ENCODE data around the gene CAMTA1. TPM values are rescaled to one million over a fixed set of nuclear protein-coding genes. Genes with fewer than 3 reads are reported as not detected.

The CAMTA1 gene
- polyA plus RNA-seq, 3 donors from 2014 or later: 52.7 to 89.0 (median 71.0) TPM

DNA sequence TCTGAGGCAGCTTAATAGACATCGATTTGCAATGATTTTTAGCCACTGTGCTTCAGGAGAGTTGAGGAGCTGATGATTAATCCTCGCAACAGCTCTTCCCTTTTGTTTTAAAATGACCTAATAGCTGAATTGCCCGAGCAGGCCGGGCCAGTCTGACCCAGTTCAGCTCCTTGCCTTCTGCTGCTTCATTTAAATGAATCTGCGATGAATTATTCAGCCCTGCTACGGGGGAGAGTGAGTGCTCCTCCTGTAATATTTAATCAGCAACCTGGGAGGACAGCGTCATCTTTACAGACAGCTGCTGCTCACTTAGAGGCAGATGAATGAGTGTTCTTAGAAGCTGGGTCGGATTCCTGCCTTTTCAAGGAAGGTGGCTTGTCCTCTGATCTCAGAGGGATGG, 325.1 kb downstream of the CAMTA1 start:
- Mint-ChIP-seq H3K4me1 (no peaks in the 10 kb centered on the region), H3K27me3 (ENCODE audit: low read depth in 3 of 3) (peaks cover 0 to 1% (median 0%) of the 10 kb centered on the region in 3 donors), H3K27ac (no peak overlapping the region), H3K4me3 (no peak overlapping the region), H3K9me3 (peaks cover 0 to 4% (median 0%) of the 10 kb centered on the region in 6 donors), H3K36me3 (no peaks in the 10 kb centered on the region)
- DNase-seq: no peak

DNA sequence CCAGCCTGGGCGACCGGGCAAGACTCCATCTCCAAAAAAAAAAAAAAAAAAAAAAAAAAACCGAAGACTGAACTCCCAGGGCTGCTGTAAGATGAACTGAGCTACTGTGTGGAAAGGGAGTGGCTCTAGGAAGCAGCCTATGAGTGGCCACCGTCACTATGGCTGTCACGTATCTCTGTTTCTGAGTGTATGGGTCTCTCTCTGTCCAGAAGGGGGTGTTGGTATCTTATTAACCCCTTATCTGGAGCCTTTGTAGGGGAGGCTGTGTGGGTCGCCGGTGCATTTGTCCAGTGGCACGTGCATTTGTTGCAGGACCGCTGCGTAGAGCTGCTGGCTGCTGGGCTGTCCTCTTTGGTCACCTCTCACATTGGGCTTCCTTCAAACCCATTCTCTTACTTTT, 326.6 kb downstream of the CAMTA1 start:
- Mint-ChIP-seq H3K4me1 (no peaks in the 10 kb centered on the region), H3K27ac (no peak overlapping the region), H3K9me3 (peaks cover 0 to 8% (median under 1%) of the 10 kb centered on the region in 6 donors), H3K27me3 (ENCODE audit: low read depth in 3 of 3) (peaks cover 0 to 2% (median 1%) of the 10 kb centered on the region in 3 donors), H3K36me3 (peaks cover 0 to 5% (median 0%) of the 10 kb centered on the region in 3 donors), H3K4me3 (no peak overlapping the region)
- DNase-seq: no peak

DNA sequence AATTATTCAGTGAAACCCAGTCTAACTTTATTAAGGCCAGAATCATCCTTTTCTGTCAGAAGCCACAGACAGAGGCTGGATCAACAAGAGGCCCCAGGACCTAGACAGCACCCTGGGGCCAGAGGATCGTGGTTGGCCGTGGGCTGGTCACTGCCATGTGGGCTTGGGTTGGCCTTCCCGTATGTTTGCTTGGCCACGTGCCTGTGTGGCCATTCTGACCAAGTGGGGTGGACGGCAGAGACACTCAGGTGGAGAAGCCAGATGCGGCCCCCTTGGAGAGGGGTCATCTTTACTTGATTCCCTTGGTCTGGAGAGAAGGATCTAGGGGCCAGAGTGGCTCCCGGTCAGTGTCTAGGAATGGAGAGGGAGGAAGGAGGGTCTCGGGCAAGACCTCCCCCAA, 327.9 kb downstream of the CAMTA1 start:
- peaks cover 0 to 2% (median 1%) of the 10 kb centered on the region in 3 donors for H3K27me3 Mint-ChIP-seq (ENCODE audit: low read depth in 3 of 3)
- H3K9me3 Mint-ChIP-seq: peaks cover 0 to 8% (median under 1%) of the 10 kb centered on the region in 6 donors
- H3K27ac Mint-ChIP-seq: no peak overlapping the region
- H3K4me1 Mint-ChIP-seq: no peaks in the 10 kb centered on the region
- H3K36me3 Mint-ChIP-seq: peaks cover 0 to 5% (median 0%) of the 10 kb centered on the region in 3 donors
- DNase-seq: no peak
- no peak overlapping the region for H3K4me3 Mint-ChIP-seq

DNA sequence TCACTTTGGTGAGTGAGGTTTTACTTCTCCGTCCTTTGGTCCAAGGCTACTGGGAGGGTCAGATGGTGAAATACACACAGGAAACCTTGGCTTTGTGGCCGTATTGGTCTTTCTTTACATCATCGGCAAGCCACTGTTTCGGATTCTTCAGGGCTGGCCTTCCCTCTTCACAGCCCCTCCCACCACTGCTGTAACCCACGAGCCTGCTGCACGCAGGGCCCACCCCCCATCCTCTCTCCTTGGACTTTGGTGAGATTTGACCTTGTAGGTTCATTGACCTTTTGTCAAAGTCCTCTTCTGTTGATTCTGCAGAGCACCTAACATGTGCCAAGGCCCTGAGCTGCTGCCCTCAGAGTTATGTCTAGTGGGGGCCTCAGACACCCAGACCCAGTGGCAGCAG, 328.6 kb downstream of the CAMTA1 start:
- H3K9me3 Mint-ChIP-seq: peaks cover 0 to 8% (median under 1%) of the 10 kb centered on the region in 6 donors
- H3K27ac Mint-ChIP-seq: no peak overlapping the region
- no peaks in the 10 kb centered on the region for H3K4me1 Mint-ChIP-seq
- no peak overlapping the region for H3K4me3 Mint-ChIP-seq
- no peak for DNase-seq
- H3K27me3 Mint-ChIP-seq (ENCODE audit: low read depth in 3 of 3): peaks cover 0 to 2% (median 1%) of the 10 kb centered on the region in 3 donors
- H3K36me3 Mint-ChIP-seq: peaks cover 0 to 5% (median 0%) of the 10 kb centered on the region in 3 donors

DNA sequence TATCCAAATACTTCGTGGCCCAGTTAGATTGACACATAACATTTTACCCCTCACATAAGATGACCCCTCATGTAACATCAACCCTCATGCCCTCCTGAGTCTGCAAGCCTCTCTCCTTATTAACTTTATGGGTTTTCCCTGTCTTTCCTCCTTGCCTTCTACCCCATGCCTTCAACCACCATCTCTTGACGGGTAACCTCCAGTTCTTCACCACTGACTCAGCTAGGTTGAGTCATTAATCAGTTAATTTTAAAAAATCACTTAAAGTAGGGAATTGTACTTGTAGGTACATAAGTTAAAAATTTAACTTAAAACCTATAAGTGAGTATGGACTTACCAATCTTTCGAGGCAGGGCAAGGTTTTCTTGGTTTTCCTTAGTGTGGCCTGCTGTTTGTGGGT, 330.7 kb downstream of the CAMTA1 start:
- peaks cover 0 to 8% (median under 1%) of the 10 kb centered on the region in 6 donors for H3K9me3 Mint-ChIP-seq
- H3K36me3 Mint-ChIP-seq: peaks cover 0 to 5% (median 0%) of the 10 kb centered on the region in 3 donors
- H3K4me3 Mint-ChIP-seq: no peak overlapping the region
- H3K27ac Mint-ChIP-seq: no peak overlapping the region
- DNase-seq: no peak
- H3K27me3 Mint-ChIP-seq (ENCODE audit: low read depth in 3 of 3): peaks cover 0 to 2% (median 1%) of the 10 kb centered on the region in 3 donors
- H3K4me1 Mint-ChIP-seq: no peaks in the 10 kb centered on the region

DNA sequence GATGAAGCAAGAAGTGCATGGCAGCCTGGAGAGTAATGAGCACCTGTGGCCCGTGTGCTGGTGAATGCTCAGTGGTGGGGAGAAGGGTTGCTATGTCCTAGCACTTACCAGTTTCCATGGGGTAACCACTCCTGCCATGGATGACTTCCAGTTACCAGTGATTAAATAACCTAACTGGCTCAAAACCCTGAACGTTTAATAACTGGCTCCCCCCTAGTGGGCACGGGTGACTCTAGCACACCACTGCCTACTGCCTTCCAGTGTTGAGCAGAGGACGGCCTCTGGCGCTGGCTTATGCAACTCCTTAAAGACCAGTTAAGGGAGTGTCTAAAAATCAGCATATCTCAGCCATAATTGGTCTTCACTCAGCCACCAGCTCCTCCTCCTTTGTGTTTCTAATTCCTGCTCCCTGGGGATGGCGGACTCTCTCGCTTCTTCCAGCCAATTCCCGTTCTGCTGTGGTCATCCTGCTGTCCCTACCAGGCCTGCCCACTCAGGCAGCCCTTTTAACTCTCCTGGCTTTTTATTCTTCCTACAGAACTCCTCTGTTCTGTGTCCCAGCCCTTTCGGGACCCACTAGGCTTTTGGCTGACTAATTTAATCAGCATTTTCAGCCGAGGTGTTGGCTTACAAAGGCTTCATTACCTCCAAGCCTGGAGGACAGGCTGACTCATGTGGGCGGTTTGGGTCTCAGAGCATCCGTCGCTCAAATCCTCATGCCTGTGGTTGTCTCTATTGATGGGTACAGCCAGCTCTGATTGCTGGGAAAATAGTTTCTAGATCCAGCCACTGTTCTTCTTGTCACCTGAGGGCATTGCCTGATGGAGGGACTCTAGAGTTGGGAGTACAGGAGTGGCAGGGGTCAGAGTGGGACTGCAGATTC, 332.4 kb downstream of the CAMTA1 start:
- Mint-ChIP-seq H3K27ac (no peak overlapping the region), H3K36me3 (peaks cover 0 to 5% (median 0%) of the 10 kb centered on the region in 3 donors), H3K4me1 (no peaks in the 10 kb centered on the region), H3K27me3 (ENCODE audit: low read depth in 3 of 3) (peaks cover 0 to 4% (median 1%) of the 10 kb centered on the region in 3 donors), H3K4me3 (no peak overlapping the region), H3K9me3 (peaks cover 0 to 8% (median under 1%) of the 10 kb centered on the region in 6 donors)
- DNase-seq: no peak

DNA sequence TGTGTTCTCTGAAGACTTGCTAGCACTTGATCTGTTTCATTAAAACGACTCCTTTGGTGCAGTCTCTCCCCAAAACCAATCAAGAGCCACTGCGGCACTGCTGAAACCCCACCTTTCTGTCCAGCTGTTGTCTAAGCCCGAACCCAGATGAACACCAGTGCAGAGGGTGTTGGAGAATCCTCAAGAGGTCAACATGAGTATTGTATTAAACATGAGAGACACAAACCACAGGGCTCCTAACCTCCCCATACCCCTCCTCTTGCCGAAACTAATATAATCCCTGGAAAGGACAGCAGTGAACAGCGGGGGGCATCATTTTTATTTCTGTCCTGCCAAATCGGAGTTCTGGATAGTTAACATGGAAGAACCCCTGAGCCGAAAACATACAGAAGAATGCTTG, 333.9 kb downstream of the CAMTA1 start:
- no peak overlapping the region for H3K27ac Mint-ChIP-seq
- H3K27me3 Mint-ChIP-seq (ENCODE audit: low read depth in 3 of 3): peaks cover 0 to 4% (median 1%) of the 10 kb centered on the region in 3 donors
- H3K4me1 Mint-ChIP-seq: no peaks in the 10 kb centered on the region
- H3K4me3 Mint-ChIP-seq: no peak overlapping the region
- no peak for DNase-seq
- peaks cover 0 to 5% (median 0%) of the 10 kb centered on the region in 3 donors for H3K36me3 Mint-ChIP-seq
- H3K9me3 Mint-ChIP-seq: peaks cover 0 to 8% (median 0%) of the 10 kb centered on the region in 6 donors

DNA sequence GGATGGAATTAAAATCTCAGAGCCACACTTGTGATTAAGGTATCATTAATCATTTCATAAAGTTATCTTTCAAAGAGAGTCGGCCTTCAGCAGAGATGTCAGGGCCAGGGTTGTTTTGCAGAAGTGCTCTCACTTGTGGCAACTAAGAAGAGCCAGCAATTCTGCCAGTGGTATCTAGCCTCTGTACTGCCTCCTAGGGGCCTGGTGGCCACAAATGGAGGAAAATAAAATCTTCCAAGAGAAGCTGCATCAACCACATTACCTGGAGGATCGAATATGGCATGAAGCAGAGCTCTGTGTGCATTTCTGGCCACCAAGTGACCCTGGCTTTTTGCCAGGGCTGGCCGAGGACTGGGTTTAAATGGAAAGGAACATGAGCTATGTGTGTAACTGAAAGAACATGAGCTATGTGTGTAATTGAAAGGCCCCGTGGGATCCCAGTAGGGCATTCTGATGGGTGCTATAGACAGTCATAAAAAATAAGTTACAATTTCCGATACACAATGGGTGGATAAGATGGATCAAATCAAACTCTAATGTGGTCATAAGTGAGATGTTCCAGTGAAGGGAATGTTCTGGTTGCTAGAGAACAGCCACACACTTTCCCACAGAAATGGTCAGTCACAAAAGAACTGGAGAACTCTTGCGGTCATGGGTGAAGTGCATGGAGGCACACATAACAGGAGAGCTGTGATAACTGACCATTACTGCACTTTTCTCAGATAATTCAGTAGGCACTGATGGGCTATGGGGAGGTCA, 335.8 kb downstream of the CAMTA1 start:
- Mint-ChIP-seq H3K4me3 (no peak overlapping the region), H3K4me1 (no peaks in the 10 kb centered on the region), H3K27me3 (ENCODE audit: low read depth in 3 of 3) (peaks cover 0 to 2% (median 1%) of the 10 kb centered on the region in 3 donors), H3K27ac (no peak overlapping the region), H3K36me3 (peaks cover 0 to 2% (median 0%) of the 10 kb centered on the region in 3 donors), H3K9me3 (peaks cover 0 to 4% (median 0%) of the 10 kb centered on the region in 6 donors)
- no peak for DNase-seq

DNA sequence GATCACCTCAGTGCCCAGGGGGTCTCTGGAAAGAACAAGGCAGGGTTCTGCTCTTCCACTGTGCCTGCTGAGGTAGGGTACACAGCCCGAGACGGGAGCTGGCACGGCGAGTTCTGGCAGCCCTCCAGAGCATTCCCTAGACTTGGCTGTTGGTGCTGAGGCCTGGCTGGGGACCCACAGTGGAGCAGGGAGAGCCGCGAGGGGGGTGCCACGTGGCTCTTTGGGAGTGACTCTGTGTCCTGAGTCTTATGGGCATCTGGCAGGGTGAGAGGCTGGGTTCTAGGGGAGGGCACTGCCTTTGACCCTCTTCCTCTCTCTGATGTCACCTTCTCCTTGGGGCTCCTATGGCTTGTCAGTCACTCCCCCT, 336.4 kb downstream of the CAMTA1 start:
- Mint-ChIP-seq H3K4me1 (no peaks in the 10 kb centered on the region), H3K4me3 (no peak overlapping the region), H3K9me3 (no peaks in the 10 kb centered on the region), H3K36me3 (no peaks in the 10 kb centered on the region), H3K27ac (no peak overlapping the region), H3K27me3 (ENCODE audit: low read depth in 3 of 3) (peaks cover 0 to 2% (median 1%) of the 10 kb centered on the region in 3 donors)
- no peak for DNase-seq

DNA sequence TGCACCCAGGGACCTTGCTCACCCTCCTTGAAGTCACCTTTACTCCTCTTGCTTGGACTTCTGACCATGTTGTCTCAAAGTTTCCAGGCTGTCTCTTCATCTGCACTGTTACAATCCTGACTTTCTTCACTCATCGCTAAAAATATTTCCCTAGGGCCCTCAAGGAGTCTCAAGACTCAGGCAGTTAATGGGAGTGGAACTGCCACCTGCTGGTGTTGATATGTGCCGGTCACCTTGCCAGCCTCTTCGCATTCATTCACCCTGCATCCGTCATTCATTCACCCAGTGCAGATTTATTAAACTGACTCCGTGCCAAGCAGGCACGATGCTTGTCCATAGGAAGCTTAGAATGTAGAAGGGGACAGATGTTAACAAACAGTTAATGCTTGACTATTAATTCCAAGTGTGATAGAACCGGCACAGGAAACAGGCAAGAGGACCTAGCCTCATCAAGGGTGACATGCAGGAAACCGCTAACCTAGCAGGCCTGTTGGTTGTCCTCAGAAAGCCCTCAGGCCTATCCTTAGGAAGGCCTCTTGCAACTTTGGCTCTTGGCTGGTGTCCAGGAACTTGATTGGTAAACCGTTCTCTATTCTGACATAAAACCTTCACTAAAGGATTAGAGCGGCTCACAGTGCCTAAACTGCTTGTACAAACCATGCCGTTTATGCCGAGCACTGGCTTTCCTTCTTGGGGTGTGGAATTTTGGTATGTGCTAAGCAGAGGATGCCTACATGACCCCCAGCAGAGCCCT, 342.2 kb downstream of the CAMTA1 start:
- Mint-ChIP-seq H3K27me3 (ENCODE audit: low read depth in 3 of 3) (peaks cover 0 to 9% (median 8%) of the 10 kb centered on the region in 3 donors), H3K36me3 (no peaks in the 10 kb centered on the region), H3K27ac (no peak overlapping the region), H3K9me3 (peaks cover 0 to 2% (median 0%) of the 10 kb centered on the region in 6 donors), H3K4me3 (no peak overlapping the region), H3K4me1 (peaks cover 0 to 5% of the 10 kb centered on the region in 2 donors)
- no peak for DNase-seq

DNA sequence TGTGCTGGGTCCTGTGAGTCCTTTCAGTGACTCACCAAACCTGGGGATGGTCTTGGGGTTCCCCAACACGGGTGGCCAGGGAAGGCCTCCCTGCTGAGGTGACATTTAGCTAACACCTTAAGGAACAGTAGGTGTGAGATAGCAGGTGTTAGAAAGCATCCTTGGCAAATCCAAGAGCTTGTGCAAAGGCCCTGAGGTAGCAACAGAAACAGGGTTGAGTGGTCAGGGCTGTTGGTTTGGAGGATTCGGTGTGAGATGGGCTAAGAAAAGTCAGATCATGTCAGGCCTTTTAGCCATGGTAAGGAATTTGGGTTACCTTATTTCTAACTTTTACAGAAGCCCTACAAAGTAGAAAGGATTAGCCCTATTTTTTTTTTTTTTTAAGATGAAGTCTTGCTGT, 343.0 kb downstream of the CAMTA1 start:
- Mint-ChIP-seq H3K4me3 (no peak overlapping the region), H3K27me3 (ENCODE audit: low read depth in 3 of 3) (peaks cover 0 to 9% (median 8%) of the 10 kb centered on the region in 3 donors), H3K36me3 (no peaks in the 10 kb centered on the region), H3K27ac (no peak overlapping the region), H3K4me1 (peaks cover 0 to 5% of the 10 kb centered on the region in 2 donors), H3K9me3 (peaks cover 0 to 2% (median 0%) of the 10 kb centered on the region in 6 donors)
- DNase-seq: no peak

DNA sequence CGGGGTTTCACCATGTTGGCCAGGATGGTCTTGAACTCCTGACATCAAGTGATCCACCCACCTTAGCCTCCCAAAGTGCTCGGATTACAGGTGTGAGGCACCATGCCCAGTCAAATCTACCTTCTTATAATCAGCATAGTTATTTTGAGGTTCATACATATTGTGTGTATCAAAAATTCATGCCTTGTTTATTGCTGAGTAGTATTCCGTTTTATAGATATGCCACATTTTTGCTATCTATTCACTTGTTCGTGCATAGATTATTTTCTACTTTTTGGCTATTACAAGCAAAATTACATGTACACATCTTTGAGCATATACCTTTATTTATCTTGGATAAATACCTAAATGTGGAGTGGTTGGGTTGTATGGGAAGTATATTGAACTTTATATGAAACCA, 344.9 kb downstream of the CAMTA1 start:
- Mint-ChIP-seq H3K4me1 (peaks cover 0 to 5% of the 10 kb centered on the region in 2 donors), H3K9me3 (peaks cover 0 to 2% (median 0%) of the 10 kb centered on the region in 6 donors), H3K27ac (no peak overlapping the region), H3K4me3 (no peak overlapping the region), H3K36me3 (no peaks in the 10 kb centered on the region), H3K27me3 (ENCODE audit: low read depth in 3 of 3) (peaks cover 0 to 9% (median 8%) of the 10 kb centered on the region in 3 donors)
- DNase-seq: no peak

DNA sequence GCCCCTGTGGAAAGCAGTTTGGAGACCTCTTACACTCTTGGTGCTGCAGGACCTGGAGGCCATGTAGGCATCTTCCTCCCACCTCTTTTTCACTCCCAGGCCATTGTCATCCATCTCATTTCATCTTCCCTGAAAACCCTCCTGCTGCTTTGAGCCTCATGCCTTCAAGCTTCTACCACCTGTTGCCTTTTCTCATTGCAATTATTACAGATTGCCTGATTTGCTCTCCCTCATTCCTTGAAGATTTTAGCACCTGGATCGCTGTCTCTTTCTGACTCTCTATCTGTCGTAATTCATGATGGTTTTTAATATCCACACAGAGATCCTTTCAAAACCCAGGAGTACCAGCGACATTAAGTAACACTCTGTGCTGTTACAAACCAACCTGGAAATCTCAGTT, 350.2 kb downstream of the CAMTA1 start:
- H3K9me3 Mint-ChIP-seq: no peaks in the 10 kb centered on the region

More for the DNA sequence above, 350.2 kb downstream of the CAMTA1 start:
- Mint-ChIP-seq H3K27me3 (ENCODE audit: low read depth in 3 of 3) (peaks cover 0 to 4% (median 2%) of the 10 kb centered on the region in 3 donors), H3K4me3 (no peak overlapping the region), H3K4me1 (no peaks in the 10 kb centered on the region), H3K27ac (no peak overlapping the region), H3K36me3 (no peaks in the 10 kb centered on the region)
- no peak for DNase-seq

All from immature natural killer cell (primary cell).